Thyroid gland (tissue), 4 donors: ENCODE data around the gene STAT3.

ENCODE experiments used
- POLR2A ChIP-seq, 2 donors: fragments of 450-650 bp; IDR thresholded peaks; one replicate each; pipeline ENCODE4 v1.6.1; 2017; ENCODE audit warnings: antibody characterized with exemption in 2 of 2, mild to moderate bottlenecking in 2 of 2, moderate library complexity in 1 of 2
- TF ChIP-seq, protein P1 (sequence below), 6 experiments: fragments of 200-600 bp in 3 of 6; fragments of 450-650 bp in 3 of 6; sonication (generic) in 3 of 6; IDR thresholded peaks; one replicate each; pipeline ENCODE4 v1.5.1; 2016 to 2019; ENCODE audit warnings: antibody characterized with exemption in 6 of 6, mild to moderate bottlenecking in 2 of 6, inconsistent platforms in 1 of 6, moderate library complexity in 1 of 6

DNA sequence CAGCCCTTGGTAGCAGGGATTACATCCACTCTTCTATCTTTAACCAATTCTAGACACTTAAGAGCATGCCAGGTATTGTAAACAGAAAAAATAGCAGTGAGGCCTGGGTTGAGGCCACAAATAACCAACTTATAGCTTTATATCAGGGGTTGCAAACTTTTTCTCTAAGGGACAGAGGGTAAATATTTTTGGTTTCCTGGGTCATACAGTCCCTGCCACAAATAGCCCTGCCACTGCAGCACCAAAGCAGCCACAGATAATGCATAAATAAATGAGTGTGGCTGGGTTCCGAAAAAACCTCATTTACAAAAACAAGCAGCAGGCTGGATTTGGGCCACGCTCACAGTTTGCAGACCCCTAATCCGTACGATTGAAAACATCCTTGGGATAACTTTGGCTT, 46.7 kb downstream of the STAT3 start:
- TF ChIP-seq, protein P1, sequence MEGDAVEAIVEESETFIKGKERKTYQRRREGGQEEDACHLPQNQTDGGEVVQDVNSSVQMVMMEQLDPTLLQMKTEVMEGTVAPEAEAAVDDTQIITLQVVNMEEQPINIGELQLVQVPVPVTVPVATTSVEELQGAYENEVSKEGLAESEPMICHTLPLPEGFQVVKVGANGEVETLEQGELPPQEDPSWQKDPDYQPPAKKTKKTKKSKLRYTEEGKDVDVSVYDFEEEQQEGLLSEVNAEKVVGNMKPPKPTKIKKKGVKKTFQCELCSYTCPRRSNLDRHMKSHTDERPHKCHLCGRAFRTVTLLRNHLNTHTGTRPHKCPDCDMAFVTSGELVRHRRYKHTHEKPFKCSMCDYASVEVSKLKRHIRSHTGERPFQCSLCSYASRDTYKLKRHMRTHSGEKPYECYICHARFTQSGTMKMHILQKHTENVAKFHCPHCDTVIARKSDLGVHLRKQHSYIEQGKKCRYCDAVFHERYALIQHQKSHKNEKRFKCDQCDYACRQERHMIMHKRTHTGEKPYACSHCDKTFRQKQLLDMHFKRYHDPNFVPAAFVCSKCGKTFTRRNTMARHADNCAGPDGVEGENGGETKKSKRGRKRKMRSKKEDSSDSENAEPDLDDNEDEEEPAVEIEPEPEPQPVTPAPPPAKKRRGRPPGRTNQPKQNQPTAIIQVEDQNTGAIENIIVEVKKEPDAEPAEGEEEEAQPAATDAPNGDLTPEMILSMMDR (IDR thresholded peaks at IDR 0.05): no peak
- no peak for TF ChIP-seq POLR2A (IDR thresholded peaks at IDR 0.05)
